Activated B cell treated with CpG ODN at 0.5 μM for 24 hours (primary cell): Measurements from ENCODE around the gene ULBP2. TPM values are rescaled to one million over a fixed set of nuclear protein-coding genes. Genes with fewer than 3 reads are reported as not detected.
"Not testable (repeated sequence)": the region's sequence is repeated elsewhere in the genome, so short reads cannot be mapped to it uniquely, and the experiment has no call there.

Experiments used
- ATAC-seq: fragments of 200-7000 bp; cut with Tn5 transposase; one replicate; pipeline ENCODE4 v1.10.0; 2021; ENCODE audit warnings: low read depth, mild to moderate bottlenecking, moderate library complexity
- CTCF ChIA-PET: fragments of 350-600 bp; sonication (Branson Sonifier 250); formaldehyde crosslinking; loops from one replicate; lab custom pipeline; 2021; ENCODE audit warnings: antibody characterized with exemption; lab: Charles Lee
- POLR2A ChIA-PET: fragments of 350-600 bp; sonication (Branson Sonifier 250); formaldehyde crosslinking; loops from one replicate; lab custom pipeline; 2021; ENCODE audit warnings: antibody characterized with exemption; lab: Charles Lee
- DNase-seq: peaks from one replicate; pipeline ENCODE4 v3.0.0; 2022
- H3K27ac Mint-ChIP-seq: one replicate; pipeline ENCODE4 v1.8.0; 2020; ENCODE audit warnings: mixed read lengths
- H3K27me3 Mint-ChIP-seq: one replicate; pipeline ENCODE4 v1.8.0; 2021; ENCODE audit warnings: mixed read lengths
- H3K36me3 Mint-ChIP-seq: one replicate; pipeline ENCODE4 v1.8.0; 2021; ENCODE audit warnings: low read depth, mixed read lengths
- H3K4me1 Mint-ChIP-seq: one replicate; pipeline ENCODE4 v1.8.0; 2021; ENCODE audit warnings: mixed read lengths
- H3K4me3 Mint-ChIP-seq: one replicate; pipeline ENCODE4 v1.8.0; 2020; ENCODE audit warnings: mild to moderate bottlenecking, mixed read lengths
- H3K9me3 Mint-ChIP-seq: one replicate; pipeline ENCODE4 v1.8.0; 2020; ENCODE audit warnings: mixed read lengths
- CTCF ChIP-seq: fragments of 200-600 bp; IDR thresholded peaks from one replicate; pipeline ENCODE4 v1.8.0; 2022; ENCODE audit warnings: antibody characterized with exemption, mild to moderate bottlenecking
- intact Hi-C: fragments of 100-400 bp; cut with micrococcal nuclease; formaldehyde crosslinking; loops from one replicate; pipeline ENCODE4 v1.15.1; 2024
- total RNA-seq: library from RNA; stranded (reverse); gene quantifications from 2 replicates; pipeline ENCODE4 v1.2.3, GENCODE V29; 2022

The ULBP2 gene
- total RNA-seq, 1 donor from 2014 or later, result 0.29 TPM

GRCh38 chr6:149939909-149940671 is 1.7 kb upstream of the ULBP2 start:
- ChIA-PET POLR2A (interaction anchor here (1.4 kb wide), 1 partner anchor 21 kb away, joined by 3 read pairs; no protein-coding TSS in a partner anchor), CTCF (interaction anchor here (1.3 kb wide), 1 partner anchor 77 kb away, joined by 3 read pairs; no protein-coding TSS in a partner anchor)
- DNase-seq, result no peak
- Mint-ChIP-seq H3K4me1 (peaks cover 43% of the 10 kb centered on the region), H3K27me3 (peaks cover 57% of the 10 kb centered on the region), H3K36me3 (peaks cover 2% of the 10 kb centered on the region), H3K9me3 (no peaks in the 10 kb centered on the region), H3K27ac (peak overlapping the region; percentile 50), H3K4me3 (peak overlapping the region; percentile 82)
- no peak for ATAC-seq
- intact Hi-C loops, result loop anchor here (1.0 to 5.0 kb wide), 5 partner anchors 23 to 682 kb away; partner anchors contain the start of genes LRP11 and ULBP1
- TF ChIP-seq CTCF, result no peak

- DNase-seq (no peak), ATAC-seq (no peak)
- H3K4me1 Mint-ChIP-seq, result peaks cover 43% of the 10 kb centered on the region
- H3K27ac Mint-ChIP-seq, result peak overlapping the region; percentile 50
- ChIA-PET CTCF (no interaction called here), POLR2A (no interaction called here)
- H3K4me3 Mint-ChIP-seq, result peak overlapping the region; percentile 53
- H3K36me3 Mint-ChIP-seq, result peaks cover 2% of the 10 kb centered on the region
- no peak for TF ChIP-seq CTCF
- H3K27me3 Mint-ChIP-seq, result peaks cover 51% of the 10 kb centered on the region
- no peaks in the 10 kb centered on the region for H3K9me3 Mint-ChIP-seq
- intact Hi-C loops, result loop anchor here (5.0 kb wide), 1 partner anchor 78 kb away; the partner anchor contains the start of gene LRP11
Measured at GRCh38 chr6:149940672-149940982, 1.2 kb upstream of the ULBP2 start.

- Mint-ChIP-seq H3K4me1 (peaks cover 42% of the 10 kb centered on the region), H3K9me3 (no peaks in the 10 kb centered on the region), H3K27ac (peak overlapping the region; percentile 21), H3K36me3 (peaks cover 2% of the 10 kb centered on the region), H3K4me3 (peak overlapping the region; percentile 89), H3K27me3 (peaks cover 42% of the 10 kb centered on the region)
- no peak for ATAC-seq
- no peak for TF ChIP-seq CTCF
- intact Hi-C loops, result loop anchor here (5.0 kb wide), 1 partner anchor 80 kb away; the partner anchor contains the start of gene LRP11
- POLR2A ChIA-PET, result interaction anchor here (0.6 kb wide), 1 partner anchor 62 kb away, joined by 5 read pairs; no protein-coding TSS in a partner anchor
- DNase-seq, result no peak
- CTCF ChIA-PET, result no interaction called here
Measured at GRCh38 chr6:149942461-149942829, 631 bp downstream of the ULBP2 start.

- H3K4me1 Mint-ChIP-seq, result peaks cover 36% of the 10 kb centered on the region
- ATAC-seq, DNase-seq, H3K36me3 Mint-ChIP-seq, H3K27ac Mint-ChIP-seq, H3K9me3 Mint-ChIP-seq, POLR2A ChIA-PET, CTCF ChIA-PET: not testable (repeated sequence)
- peaks cover 46% of the 10 kb centered on the region for H3K27me3 Mint-ChIP-seq
- intact Hi-C loops, result loop anchor here (5.0 kb wide), 1 partner anchor 81 kb away; the partner anchor contains the start of gene LRP11
- peak overlapping the region; percentile 26 for H3K4me3 Mint-ChIP-seq
Measured at GRCh38 chr6:149943321-149943720, 1.5 kb downstream of the ULBP2 start.

GRCh38 chr6:149945276-149945675 is 3.5 kb downstream of the ULBP2 start:
- H3K9me3 Mint-ChIP-seq, H3K4me3 Mint-ChIP-seq, POLR2A ChIA-PET, DNase-seq, CTCF ChIA-PET, ATAC-seq, intact Hi-C loops, H3K36me3 Mint-ChIP-seq, H3K27ac Mint-ChIP-seq: not testable (repeated sequence)
- peaks cover 47% of the 10 kb centered on the region for H3K27me3 Mint-ChIP-seq
- peaks cover 20% of the 10 kb centered on the region for H3K4me1 Mint-ChIP-seq

- H3K9me3 Mint-ChIP-seq, CTCF ChIA-PET, H3K27ac Mint-ChIP-seq, H3K4me1 Mint-ChIP-seq, DNase-seq, H3K4me3 Mint-ChIP-seq, POLR2A ChIA-PET, ATAC-seq, H3K36me3 Mint-ChIP-seq, intact Hi-C loops: not testable (repeated sequence)
- peaks cover 53% of the 10 kb centered on the region for H3K27me3 Mint-ChIP-seq
Measured at GRCh38 chr6:149946631-149947030, 4.8 kb downstream of the ULBP2 start.

GRCh38 chr6:149947533-149947932 is 5.7 kb downstream of the ULBP2 start:
- intact Hi-C loops, DNase-seq, H3K9me3 Mint-ChIP-seq, H3K4me3 Mint-ChIP-seq, ATAC-seq, CTCF ChIA-PET, H3K27ac Mint-ChIP-seq, H3K4me1 Mint-ChIP-seq, POLR2A ChIA-PET, H3K36me3 Mint-ChIP-seq: not testable (repeated sequence)
- peaks cover 56% of the 10 kb centered on the region for H3K27me3 Mint-ChIP-seq
